K562 (cell line): ENCODE data around the gene LRRC3B. TPM values are rescaled to one million over a fixed set of nuclear protein-coding genes. Genes with fewer than 3 reads are reported as not detected.

Experiments
- ATAC-seq: fragments of 200-7000 bp; cut with Tn5 transposase; 3 replicates; pipeline ENCODE4 v1.9.1; 2020; ENCODE audit warnings: moderate library complexity
- BruUV-seq: library from RNA; stranded (reverse); fragments of 400-500 nt; replicated peaks from 2 replicates; lab custom pipeline; 2021; lab: Mats Ljungman, UMichigan
- CTCF ChIA-PET: fragments of 300-600 bp; formaldehyde crosslinking; extraction: SDS; loops from one replicate; lab custom pipeline; 2021; ENCODE audit warnings: low intra/inter-chr PET ratio; lab: Yijun Ruan, JAX
- POLR2A ChIA-PET: fragments of 300-600, 350-650 bp; sonication (Branson Sonifier 250); formaldehyde crosslinking; extraction: SDS; loops from one replicate; lab custom pipeline; 2021; ENCODE audit warnings: antibody characterized with exemption, inconsistent platforms; lab: Yijun Ruan, JAX
- DNase-seq, 4 experiments: peaks; one replicate each; pipeline versions ENCODE4 v3.0.0 to v3.0.0-alpha.2; 2011 to 2018; ENCODE audit warnings: low spot score in 3 of 4, mixed read lengths in 3 of 4; ENCODE audit errors: extremely low read depth in 1 of 4
- FAIRE-seq: peaks from 2 replicates; lab custom pipeline; 2011; peaks lifted over from hg19 to GRCh38; lab: Jason Lieb, UNC
- H2AFZ ChIP-seq: 2 replicates; pipeline ENCODE4 v1.6.0; 2011; ENCODE audit warnings: low read depth, low read length, control low read depth, inconsistent platforms
- H3K27ac ChIP-seq: fragments of 200-600 bp; 3 replicates; pipeline ENCODE4 v1.8.0; 2011; ENCODE audit warnings: low read depth, mild to moderate bottlenecking, control low read depth, inconsistent platforms, low read length, moderate library complexity, mixed read lengths; ENCODE audit errors: extremely low read depth
- H3K27me3 ChIP-seq, 2 experiments: fragments of 300-600 bp in 1 of 2; 2 replicates in 1 of 2; 3 replicates in 1 of 2; pipeline versions ENCODE4 v1.6.0 to v1.8.0; 2011; ENCODE audit warnings: inconsistent platforms in 2 of 2, low read length in 2 of 2, mild to moderate bottlenecking in 1 of 2, mixed read lengths in 1 of 2, moderate library complexity in 1 of 2; ENCODE audit not compliant: control insufficient read depth in 2 of 2, insufficient read depth in 2 of 2
- H3K36me3 ChIP-seq: fragments of 300-600 bp; 3 replicates; pipeline ENCODE4 v1.8.0; 2011; ENCODE audit warnings: mild to moderate bottlenecking, low read length, inconsistent platforms; ENCODE audit not compliant: control insufficient read depth, insufficient read depth
- H3K4me1 ChIP-seq, 2 experiments: fragments of 200-600 bp in 1 of 2; replicated peaks in 1 of 2; 2 replicates in 1 of 2; 3 replicates in 1 of 2; pipeline versions ENCODE4 v1.5.1 to v1.8.0; 2011; ENCODE audit warnings: inconsistent platforms in 2 of 2, low read length in 2 of 2, mild to moderate bottlenecking in 1 of 2, mixed read lengths in 1 of 2, moderate library complexity in 1 of 2; ENCODE audit not compliant: control insufficient read depth in 2 of 2, insufficient read depth in 2 of 2
- H3K4me2 ChIP-seq: 2 replicates; pipeline ENCODE4 v1.6.1; 2011; ENCODE audit warnings: low read length, control low read depth, inconsistent platforms, mixed read lengths; ENCODE audit not compliant: insufficient read depth
- H3K4me3 ChIP-seq: fragments of 200-600 bp; sonication (generic), shearing (Covaris generic); 2 replicates; pipeline ENCODE4 v1.5.1; 2016; ENCODE audit warnings: control low read depth, inconsistent platforms
- H3K79me2 ChIP-seq: fragments of 200-600 bp; 3 replicates; pipeline ENCODE4 v1.8.0; 2011; ENCODE audit warnings: low read length, inconsistent platforms; ENCODE audit not compliant: control insufficient read depth, insufficient read depth
- H3K9ac ChIP-seq, 2 experiments: 2 replicates each; pipeline versions ENCODE4 v1.6.0 to v1.6.1; 2011; ENCODE audit warnings: low read depth in 2 of 2, low read length in 2 of 2, control low read depth in 1 of 2, inconsistent platforms in 1 of 2, mild to moderate bottlenecking in 1 of 2, mixed read lengths in 1 of 2; ENCODE audit not compliant: insufficient read depth in 1 of 2
- H3K9me1 ChIP-seq: one replicate; pipeline ENCODE4 v1.6.0; 2011; ENCODE audit warnings: inconsistent platforms, mild to moderate bottlenecking, low read length, moderate library complexity; ENCODE audit not compliant: control insufficient read depth, insufficient read depth
- H3K9me3 ChIP-seq: replicated peaks from 2 replicates; pipeline ENCODE4 v1.5.1; 2011; ENCODE audit warnings: low read depth, low read length, inconsistent platforms; ENCODE audit not compliant: control insufficient read depth, insufficient read depth
- H4K20me1 ChIP-seq: replicated peaks from 2 replicates; pipeline ENCODE4 v1.6.1; 2011; ENCODE audit warnings: low read length, inconsistent platforms, mixed read lengths; ENCODE audit not compliant: control insufficient read depth, insufficient read depth
- CEBPB ChIP-seq: fragments of 450-650 bp; IDR thresholded peaks from 2 replicates; pipeline ENCODE4 v1.6.1; 2016; ENCODE audit warnings: missing genetic modification characterization, missing compliant biosample characterization
- HDGF ChIP-seq: fragments of 450-650 bp; IDR thresholded peaks from 2 replicates; pipeline ENCODE4 v1.6.1; 2016
- HNRNPH1 ChIP-seq: fragments of 200-400 bp; formaldehyde crosslinking; optimal IDR thresholded peaks from 2 replicates; pipeline ENCODE3; 2017; ENCODE audit warnings: low read depth, mild to moderate bottlenecking, low read length, moderate library complexity
- MEF2D ChIP-seq: conservative IDR thresholded peaks from 2 replicates; pipeline ENCODE4 v1.6.1; 2016; ENCODE audit warnings: low read depth, missing genetic modification characterization, missing compliant biosample characterization
- NFIC ChIP-seq: fragments of 450-650 bp; IDR thresholded peaks from 2 replicates; pipeline ENCODE4 v1.6.1; 2017; ENCODE audit warnings: mild to moderate bottlenecking, inconsistent platforms
- SMARCA4 ChIP-seq: fragments of 450-650 bp; IDR thresholded peaks from 2 replicates; pipeline ENCODE4 v1.6.1; 2016
- TBP ChIP-seq: optimal IDR thresholded peaks from 2 replicates; pipeline ENCODE3; 2011; ENCODE audit warnings: low read depth, low read length, improper control_type of control experiment
- TRIM24 ChIP-seq, 2 experiments: fragments of 450-650 bp; IDR thresholded peaks; 2 replicates each; pipeline ENCODE4 v1.6.1; 2016
- ZNF444 ChIP-seq: fragments of 250-450 bp; sonication (Bioruptor Pico); IDR thresholded peaks from 2 replicates; pipeline ENCODE4 v1.4.0; 2020; ENCODE audit warnings: mild to moderate bottlenecking, moderate library complexity
- ZNF76 ChIP-seq: fragments of 250-450 bp; sonication (Bioruptor Pico); IDR thresholded peaks from 2 replicates; pipeline ENCODE4 v1.4.0; 2020; ENCODE audit warnings: mild to moderate bottlenecking, moderate library complexity, borderline replicate concordance
- WGBS: fragments of 100-300 bp; shearing (Covaris generic); methylation state at CpG from one replicate; pipeline ENCODE4 v1.1.6; 2016; ENCODE audit warnings: low coverage, mixed read lengths; ENCODE audit not compliant: insufficient coverage; ENCODE audit errors: missing lambda C conversion rate; 5-methylcytosine and 5-hydroxymethylcytosine counted together
- in situ Hi-C: fragments of 300-500 bp; cut with MboI; formaldehyde crosslinking; loops from 4 replicates; pipeline ENCODE4 v1.15.0; 2018; ENCODE audit warnings: inconsistent platforms, mixed read lengths
- intact Hi-C: fragments of 100-400 bp; cut with micrococcal nuclease; formaldehyde crosslinking; loops from 2 replicates; pipeline ENCODE4 v1.14.2; 2022
- polyA plus RNA-seq, 8 experiments: library from polyadenylated mRNA; depleted of rRNA in 4 of 8; stranded (reverse) in 5 of 8; unstranded in 3 of 8; fragments of >200 nt; fragmentation: Nextera tagmentation in 2 of 8; fragmentation: Illumina TruSeq in 1 of 8; extraction: Ambion mirVana in 2 of 8; extraction: Trizol in 1 of 8; gene quantifications; 2 replicates each; pipeline versions ENCODE4 v1.2.1 to v1.2.3, GENCODE V29; 2011 to 2014; ENCODE audit warnings: inconsistent platforms in 1 of 8, missing spikeins in 1 of 8
- total RNA-seq, 7 experiments: library from RNA; depleted of rRNA in 6 of 7; stranded (reverse); fragments of >200 nt in 6 of 7; fragmentation: Illumina TruSeq in 2 of 7; extraction: Trizol in 2 of 7; gene quantifications; 2 replicates each; pipeline versions ENCODE4 v1.2.1 to v1.2.3, GENCODE V29; 2011 to 2021; ENCODE audit warnings: low replicate concordance in 1 of 7
- TF ChIP-seq, protein P1 (sequence below): fragments of 450-650 bp; formaldehyde crosslinking; conservative IDR thresholded peaks from 2 replicates; pipeline ENCODE4 v1.4.0; 2022; ENCODE audit warnings: mild to moderate bottlenecking, missing genetic modification characterization
- TF ChIP-seq, protein P2 (sequence below): sonication (generic); formaldehyde crosslinking; IDR thresholded peaks from 2 replicates; pipeline ENCODE4 v1.8.0; 2022; ENCODE audit warnings: mild to moderate bottlenecking, missing genetic modification reagents

Gene LRRC3B
- total and polyA plus RNA-seq, 9 of the 15 experiments (the other 6 are each of a cell fraction or from before 2014, with no cell fraction given), result under 0.01 to 0.33 TPM; not detected in 7

DNA sequence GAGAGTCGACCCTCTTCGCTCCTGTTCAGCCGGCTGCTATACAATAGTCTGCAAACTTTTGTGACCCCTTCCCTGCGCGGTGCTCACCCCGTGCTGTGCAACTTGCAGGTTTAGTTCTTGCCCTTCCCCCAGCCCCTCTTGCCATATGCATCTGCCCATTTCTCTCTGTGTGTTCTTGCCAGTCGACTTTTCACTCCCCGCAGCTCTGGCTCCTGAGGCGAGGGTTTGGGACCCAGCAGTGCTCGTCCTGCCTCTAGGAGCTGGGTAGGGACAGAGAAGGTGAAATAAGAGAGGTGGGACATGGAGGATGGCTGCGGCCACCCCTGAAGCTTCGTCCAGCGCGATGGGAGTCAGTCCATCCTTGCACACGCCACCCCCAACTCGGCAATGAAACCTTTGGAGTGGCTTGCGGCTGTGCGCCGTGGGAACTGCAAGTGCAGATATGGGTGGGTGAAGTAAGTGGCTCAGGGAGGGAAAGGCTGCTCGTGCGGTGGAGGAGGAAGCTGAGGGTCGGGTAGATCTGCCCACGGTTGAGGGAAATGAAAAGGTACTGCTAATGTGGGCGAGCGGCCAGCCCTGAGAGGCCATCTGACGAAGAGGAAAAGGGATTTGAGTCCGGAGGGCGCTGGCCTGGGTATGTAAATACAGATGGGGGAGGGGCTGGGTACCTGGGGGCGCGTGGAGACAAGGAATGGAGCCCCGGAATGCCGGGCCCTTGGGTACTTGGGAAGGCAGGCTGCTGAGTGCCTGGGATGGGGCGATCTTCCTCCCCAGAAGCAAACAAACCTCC is 1.0 kb downstream of the LRRC3B start:
- H3K9ac ChIP-seq, result no peak overlapping the region
- POLR2A ChIA-PET, result no interaction called here
- intact Hi-C loops, result no loop called here
- WGBS, result 2% methylated on average over 33 of the region's 33 CpGs
- H3K4me3 ChIP-seq, result no peak overlapping the region
- H3K27me3 ChIP-seq, result no peaks in the 10 kb centered on the region
- no peak overlapping the region for H3K4me2 ChIP-seq
- no peak for TF ChIP-seq ZNF444 (CRISPR knock-in tag)
- no peaks in the 10 kb centered on the region for H3K4me1 ChIP-seq
- no peaks in the 10 kb centered on the region for H4K20me1 ChIP-seq
- BruUV-seq, result no TSS peak
- no peak overlapping the region for H3K27ac ChIP-seq
- FAIRE-seq (no peak), ATAC-seq (no peak), DNase-seq (no peak)
- CTCF ChIA-PET, result no interaction called here
- in situ Hi-C loops, result no loop called here
- H2AFZ ChIP-seq, result no peak overlapping the region
- H3K79me2 ChIP-seq, result no peaks in the 10 kb centered on the region
- H3K36me3 ChIP-seq, result no peaks in the 10 kb centered on the region
- H3K9me3 ChIP-seq, result no peaks in the 10 kb centered on the region
- H3K9me1 ChIP-seq, result no peaks in the 10 kb centered on the region

DNA sequence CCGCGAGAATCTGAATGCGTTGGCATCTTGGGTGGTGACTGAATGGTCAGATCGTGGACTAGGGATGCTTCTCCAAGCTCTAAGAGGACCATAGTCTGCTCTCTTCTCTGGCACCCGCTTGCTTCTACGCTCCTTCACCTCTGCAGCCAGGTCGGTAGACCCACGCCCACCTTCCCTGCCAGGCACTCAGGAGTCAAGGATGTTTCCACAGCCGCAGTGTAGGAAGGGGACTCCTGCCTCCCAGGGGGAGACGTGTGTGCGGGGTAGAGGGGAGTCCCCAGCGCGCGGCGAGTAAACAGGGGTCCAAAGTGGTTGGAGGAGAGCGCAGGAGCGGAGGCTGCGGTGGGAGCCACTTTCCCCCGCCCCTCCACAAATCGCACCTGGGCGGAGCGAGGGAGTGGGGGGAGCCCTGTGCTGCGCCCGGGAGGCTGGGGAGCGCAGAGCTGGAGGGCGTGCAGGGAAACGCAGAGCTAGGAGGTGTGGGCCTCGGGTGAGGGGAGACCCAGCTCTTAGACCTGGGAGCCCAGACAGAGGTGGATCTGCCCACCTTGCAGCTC is 1.7 kb downstream of the LRRC3B start:
- DNase-seq (no peak), FAIRE-seq (no peak), ATAC-seq (no peak)
- Histone ChIP-seq H3K4me2 (no peak overlapping the region), H3K9me1 (no peaks in the 10 kb centered on the region), H3K27ac (no peak overlapping the region), H3K79me2 (no peaks in the 10 kb centered on the region), H3K27me3 (no peaks in the 10 kb centered on the region), H3K36me3 (no peaks in the 10 kb centered on the region), H4K20me1 (no peaks in the 10 kb centered on the region), H3K4me1 (no peaks in the 10 kb centered on the region), H2AFZ (no peak overlapping the region), H3K4me3 (no peak overlapping the region), H3K9me3 (no peaks in the 10 kb centered on the region), H3K9ac (no peak overlapping the region)
- 2% methylated on average over 27 of the region's 28 CpGs for WGBS
- intact Hi-C loops (no loop called here), in situ Hi-C loops (no loop called here)
- ChIA-PET CTCF (no interaction called here), POLR2A (no interaction called here)
- BruUV-seq, result no TSS peak
- TF ChIP-seq HNRNPH1 (no peak), MEF2D (no peak), SMARCA4 (no peak), TBP (no peak), NFIC (no peak), CEBPB (no peak), HDGF (no peak), TRIM24 (IDR thresholded peaks at IDR 0.05) (no peak), ZNF76 (CRISPR knock-in tag) (no peak)
- TF ChIP-seq, protein P1, sequence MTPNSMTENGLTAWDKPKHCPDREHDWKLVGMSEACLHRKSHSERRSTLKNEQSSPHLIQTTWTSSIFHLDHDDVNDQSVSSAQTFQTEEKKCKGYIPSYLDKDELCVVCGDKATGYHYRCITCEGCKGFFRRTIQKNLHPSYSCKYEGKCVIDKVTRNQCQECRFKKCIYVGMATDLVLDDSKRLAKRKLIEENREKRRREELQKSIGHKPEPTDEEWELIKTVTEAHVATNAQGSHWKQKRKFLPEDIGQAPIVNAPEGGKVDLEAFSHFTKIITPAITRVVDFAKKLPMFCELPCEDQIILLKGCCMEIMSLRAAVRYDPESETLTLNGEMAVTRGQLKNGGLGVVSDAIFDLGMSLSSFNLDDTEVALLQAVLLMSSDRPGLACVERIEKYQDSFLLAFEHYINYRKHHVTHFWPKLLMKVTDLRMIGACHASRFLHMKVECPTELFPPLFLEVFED (CRISPR knock-in tag), result no peak
- TF ChIP-seq, protein P2, sequence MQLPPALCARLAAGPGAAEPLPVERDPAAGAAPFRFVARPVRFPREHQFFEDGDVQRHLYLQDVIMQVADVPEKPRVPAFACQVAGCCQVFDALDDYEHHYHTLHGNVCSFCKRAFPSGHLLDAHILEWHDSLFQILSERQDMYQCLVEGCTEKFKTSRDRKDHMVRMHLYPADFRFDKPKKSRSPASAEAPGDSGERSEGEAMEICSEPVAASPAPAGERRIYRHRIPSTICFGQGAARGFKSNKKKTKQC (CRISPR knock-in tag), result no peak
